ENCODE data around the gene TATDN3. TPM values are rescaled to one million over a fixed set of nuclear protein-coding genes. Genes with fewer than 3 reads are reported as not detected.
A peak's percentile ranks its signal among the peaks of the same experiment; 100 is the strongest.

Gene TATDN3
- total RNA-seq, 2 experiments from 2014 or later = 35.4 to 52.5 TPM

DNA sequence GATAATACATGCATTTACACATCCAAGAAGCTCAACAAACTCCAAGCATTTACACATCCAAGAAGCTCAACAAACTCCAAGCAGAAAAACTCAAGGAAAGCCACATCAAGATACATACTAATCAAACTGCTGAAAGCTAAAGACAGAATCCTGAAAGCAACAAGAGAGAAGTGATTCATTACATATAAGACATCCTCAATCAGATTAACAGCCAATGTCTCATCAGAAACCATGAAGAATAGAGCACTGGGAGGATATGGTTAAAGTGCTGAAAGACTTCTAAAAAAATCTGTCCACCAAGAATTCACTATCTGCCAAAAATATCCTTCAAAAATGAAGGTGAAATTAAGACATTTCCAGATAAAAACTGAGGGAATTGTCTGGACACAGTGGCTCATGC lies 46.4 kb upstream of the TATDN3 start:
- Histone ChIP-seq H4K20me1 (ENCODE audit: insufficient read depth, low read length) (no peaks in the 10 kb centered on the region; the same call in 1 of the 2 replicates), H3K9me3 (ENCODE audit: low read length) (peaks cover 16% of the 10 kb centered on the region; the same call in 1 of the 2 replicates), H3K36me3 (ENCODE audit: insufficient read depth, low read length) (peaks cover 45% of the 10 kb centered on the region), H3K9me2 (ENCODE audit: insufficient read depth, low read length) (no peaks in the 10 kb centered on the region), H3K79me2 (ENCODE audit: insufficient read depth, low read depth, low read length) (peaks cover 22% of the 10 kb centered on the region; the same call in 1 of the 2 replicates), H3K4me2 (ENCODE audit: low read length) (no peak overlapping the region), H3K4me3 (ENCODE audit: low read depth, low read length, poor library complexity, severe bottlenecking) (no peak overlapping the region), H3K27ac (ENCODE audit: low read depth, low read length, poor library complexity, severe bottlenecking) (no peak overlapping the region), H2AFZ (ENCODE audit: low read length) (no peak overlapping the region), H3K4me1 (ENCODE audit: insufficient read depth, low read length, poor library complexity, severe bottlenecking) (peaks cover 9% of the 10 kb centered on the region)
- DNase-seq (ENCODE audit: low spot score) = no peak
- TF ChIP-seq EZH2phosphoT487 (IDR thresholded peaks at IDR 0.05; ENCODE audit: borderline replicate concordance, low read depth, low read length) = no peak
- TF ChIP-seq, protein P1, sequence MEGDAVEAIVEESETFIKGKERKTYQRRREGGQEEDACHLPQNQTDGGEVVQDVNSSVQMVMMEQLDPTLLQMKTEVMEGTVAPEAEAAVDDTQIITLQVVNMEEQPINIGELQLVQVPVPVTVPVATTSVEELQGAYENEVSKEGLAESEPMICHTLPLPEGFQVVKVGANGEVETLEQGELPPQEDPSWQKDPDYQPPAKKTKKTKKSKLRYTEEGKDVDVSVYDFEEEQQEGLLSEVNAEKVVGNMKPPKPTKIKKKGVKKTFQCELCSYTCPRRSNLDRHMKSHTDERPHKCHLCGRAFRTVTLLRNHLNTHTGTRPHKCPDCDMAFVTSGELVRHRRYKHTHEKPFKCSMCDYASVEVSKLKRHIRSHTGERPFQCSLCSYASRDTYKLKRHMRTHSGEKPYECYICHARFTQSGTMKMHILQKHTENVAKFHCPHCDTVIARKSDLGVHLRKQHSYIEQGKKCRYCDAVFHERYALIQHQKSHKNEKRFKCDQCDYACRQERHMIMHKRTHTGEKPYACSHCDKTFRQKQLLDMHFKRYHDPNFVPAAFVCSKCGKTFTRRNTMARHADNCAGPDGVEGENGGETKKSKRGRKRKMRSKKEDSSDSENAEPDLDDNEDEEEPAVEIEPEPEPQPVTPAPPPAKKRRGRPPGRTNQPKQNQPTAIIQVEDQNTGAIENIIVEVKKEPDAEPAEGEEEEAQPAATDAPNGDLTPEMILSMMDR (conservative IDR thresholded peaks at IDR 0.05; ENCODE audit: low read length) = no peak
- intact Hi-C loops (cut with micrococcal nuclease; ENCODE audit: unreplicated experiment) = no loop called here
- POLR2A ChIA-PET = interaction anchor here (1.3 kb wide), 1 partner anchor 17 kb away, joined by 3 read pairs; no protein-coding TSS in a partner anchor
- no TSS peak for BruUV-seq (replicated peaks)
- CTCF ChIA-PET (ENCODE audit: unreplicated experiment) = no interaction called here

DNA sequence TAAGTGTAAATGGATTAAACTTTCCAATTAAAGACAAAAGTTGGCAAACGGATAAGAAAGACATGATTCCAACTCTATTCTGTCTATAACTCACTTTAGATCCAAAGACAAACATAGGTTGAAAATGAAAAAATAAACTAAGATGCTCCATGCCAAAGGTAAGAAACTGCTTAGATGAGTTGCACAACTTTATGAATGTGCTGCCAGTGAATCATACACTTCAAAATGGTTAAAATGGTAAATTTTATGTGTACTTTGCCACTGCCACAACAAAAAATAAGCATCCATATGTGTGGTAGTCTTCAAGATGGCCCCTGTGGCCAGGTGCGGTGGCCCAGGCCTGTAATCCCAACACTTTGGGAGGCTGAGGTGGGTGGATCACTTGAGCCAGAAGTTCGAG lies 45.1 kb upstream of the TATDN3 start:
- no peak overlapping the region for H2AFZ ChIP-seq (ENCODE audit: low read length)
- no peaks in the 10 kb centered on the region; the same call in 1 of the 2 replicates for H4K20me1 ChIP-seq (ENCODE audit: insufficient read depth, low read length)
- TF ChIP-seq EZH2phosphoT487 (IDR thresholded peaks at IDR 0.05; ENCODE audit: borderline replicate concordance, low read depth, low read length) = no peak
- TF ChIP-seq, protein P1 (conservative IDR thresholded peaks at IDR 0.05; ENCODE audit: low read length) = no peak
- no peak overlapping the region for H3K27ac ChIP-seq (ENCODE audit: low read depth, low read length, poor library complexity, severe bottlenecking)
- H3K9me3 ChIP-seq (ENCODE audit: low read length) = peaks cover 8% of the 10 kb centered on the region; the same call in 1 of the 2 replicates
- H3K4me3 ChIP-seq (ENCODE audit: low read depth, low read length, poor library complexity, severe bottlenecking) = no peak overlapping the region
- H3K4me2 ChIP-seq (ENCODE audit: low read length) = no peak overlapping the region
- no peak for DNase-seq (ENCODE audit: low spot score)
- H3K4me1 ChIP-seq (ENCODE audit: insufficient read depth, low read length, poor library complexity, severe bottlenecking) = peaks cover 13% of the 10 kb centered on the region
- BruUV-seq (replicated peaks) = no TSS peak
- peaks cover 35% of the 10 kb centered on the region for H3K36me3 ChIP-seq (ENCODE audit: insufficient read depth, low read length)
- ChIA-PET CTCF (ENCODE audit: unreplicated experiment) (no interaction called here), POLR2A (interaction anchor here (0.8 kb wide), 1 partner anchor 61 kb away, joined by 4 read pairs; no protein-coding TSS in a partner anchor)
- intact Hi-C loops (cut with micrococcal nuclease; ENCODE audit: unreplicated experiment) = no loop called here
- H3K9me2 ChIP-seq (ENCODE audit: insufficient read depth, low read length) = no peaks in the 10 kb centered on the region
- H3K79me2 ChIP-seq (ENCODE audit: insufficient read depth, low read depth, low read length) = peaks cover 22% of the 10 kb centered on the region; the same call in 1 of the 2 replicates

DNA sequence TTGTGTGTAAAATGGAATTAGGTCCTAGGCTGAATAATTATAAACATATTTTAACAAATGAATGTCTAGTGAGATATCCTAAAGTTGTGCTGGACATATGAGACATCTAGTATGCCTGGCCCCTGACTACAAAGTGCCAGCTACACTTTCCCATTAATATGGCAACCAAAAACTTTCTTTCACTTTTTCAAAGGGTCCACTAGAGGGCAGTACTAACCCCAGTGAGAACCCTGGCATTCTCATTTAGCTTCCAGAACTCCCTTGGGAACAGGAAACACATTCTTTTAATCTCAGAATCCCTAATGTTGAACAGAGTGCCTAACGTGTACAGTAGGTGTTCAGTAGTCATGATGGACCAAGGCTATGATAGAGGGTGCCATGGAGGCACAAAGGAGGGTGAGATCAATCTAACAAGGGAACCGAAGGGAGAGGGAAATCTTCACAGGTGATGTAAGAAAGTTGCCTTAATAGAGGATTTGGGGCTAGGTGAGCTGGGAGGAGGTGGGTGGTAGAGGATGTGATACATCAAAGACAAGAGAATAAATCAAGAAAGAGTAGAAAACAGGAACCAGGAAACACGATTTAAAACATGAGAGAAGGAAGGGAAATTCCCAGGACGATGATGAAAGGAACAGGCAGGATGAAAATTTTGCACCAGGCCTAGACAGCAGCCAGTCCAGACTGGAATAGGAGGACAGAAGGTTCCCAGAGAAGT lies 41.7 kb upstream of the TATDN3 start:
- H3K79me2 ChIP-seq (ENCODE audit: insufficient read depth, low read depth, low read length) = peaks cover 41% of the 10 kb centered on the region; the same call in 1 of the 2 replicates
- TF ChIP-seq, protein P1 (conservative IDR thresholded peaks at IDR 0.05; ENCODE audit: low read length) = peak; percentile 96
- no peak for TF ChIP-seq EZH2phosphoT487 (IDR thresholded peaks at IDR 0.05; ENCODE audit: borderline replicate concordance, low read depth, low read length)
- peaks cover 17% of the 10 kb centered on the region for H3K36me3 ChIP-seq (ENCODE audit: insufficient read depth, low read length)
- H3K4me3 ChIP-seq (ENCODE audit: low read depth, low read length, poor library complexity, severe bottlenecking) = no peak overlapping the region
- intact Hi-C loops (cut with micrococcal nuclease; ENCODE audit: unreplicated experiment) = loop anchor here (5.0 kb wide), 2 partner anchors 42 to 247 kb away; partner anchors contain the start of genes NSL1 and TATDN3
- POLR2A ChIA-PET = interaction anchor here (1.3 to 1.4 kb wide), 2 partner anchors 9 to 38 kb away, joined by 3 read pairs; no protein-coding TSS in a partner anchor
- CTCF ChIA-PET (ENCODE audit: unreplicated experiment) = no interaction called here
- no peak overlapping the region for H2AFZ ChIP-seq (ENCODE audit: low read length)
- H3K9me3 ChIP-seq (ENCODE audit: low read length) = no peaks in the 10 kb centered on the region
- DNase-seq (ENCODE audit: low spot score) = peak; percentile 47
- no TSS peak for BruUV-seq (replicated peaks)
- peak overlapping the region; percentile 37 for H3K27ac ChIP-seq (ENCODE audit: low read depth, low read length, poor library complexity, severe bottlenecking)
- H3K4me1 ChIP-seq (ENCODE audit: insufficient read depth, low read length, poor library complexity, severe bottlenecking) = peaks cover 41% of the 10 kb centered on the region
- H4K20me1 ChIP-seq (ENCODE audit: insufficient read depth, low read length) = peaks cover 7% of the 10 kb centered on the region; the same call in 1 of the 2 replicates
- peak overlapping the region; percentile 59 for H3K4me2 ChIP-seq (ENCODE audit: low read length)
- H3K9me2 ChIP-seq (ENCODE audit: insufficient read depth, low read length) = no peaks in the 10 kb centered on the region

Data from OCI-LY7 (cell line).